Measurements from ENCODE around the gene ZSCAN23. TPM values are rescaled to one million over a fixed set of nuclear protein-coding genes. Genes with fewer than 3 reads are reported as not detected.
"Not testable (repeated sequence)": the region's sequence is repeated elsewhere in the genome, so short reads cannot be mapped to it uniquely, and the experiment has no call there.

ZSCAN23 gene
- total RNA-seq, 1 experiment from 2014 or later, result 2.1 TPM

GRCh38 chr6:28442586-28442985 lies 705 bp downstream of the ZSCAN23 start:
- no peak for DNase-seq (ENCODE audit: low read depth)

GRCh38 chr6:28436404-28436803 lies 6.9 kb downstream of the ZSCAN23 start:
- DNase-seq (ENCODE audit: low read depth), result no peak

GRCh38 chr6:28433119-28433518 lies 10.2 kb downstream of the ZSCAN23 start:
- no peak for DNase-seq (ENCODE audit: low read depth)

- no peak for DNase-seq (ENCODE audit: low read depth)
Measured at GRCh38 chr6:28429781-28430180, 13.5 kb downstream of the ZSCAN23 start.

GRCh38 chr6:28425944-28426541 lies 17.2 kb downstream of the ZSCAN23 start:
- no peak for DNase-seq (ENCODE audit: low read depth)

- no peak for DNase-seq (ENCODE audit: low read depth)
Measured at GRCh38 chr6:28424163-28424562, 19.1 kb downstream of the ZSCAN23 start.

- DNase-seq (ENCODE audit: low read depth), result no peak
Measured at GRCh38 chr6:28423546-28423945, 19.7 kb downstream of the ZSCAN23 start.

- DNase-seq (ENCODE audit: low read depth), result no peak
Measured at GRCh38 chr6:28413681-28414080, 29.6 kb downstream of the ZSCAN23 start.

GRCh38 chr6:28410767-28411166 lies 32.5 kb downstream of the ZSCAN23 start:
- no peak for DNase-seq (ENCODE audit: low read depth)

GRCh38 chr6:28408076-28408802 lies 35.1 kb downstream of the ZSCAN23 start:
- peak; percentile 23 for DNase-seq (ENCODE audit: low read depth)

- no peak for DNase-seq (ENCODE audit: low read depth)
Measured at GRCh38 chr6:28407401-28407800, 35.9 kb downstream of the ZSCAN23 start.

GRCh38 chr6:28403923-28404322 lies 39.4 kb downstream of the ZSCAN23 start:
- DNase-seq (ENCODE audit: low read depth), result not testable (repeated sequence)

GRCh38 chr6:28402197-28402596 lies 41.1 kb downstream of the ZSCAN23 start:
- DNase-seq (ENCODE audit: low read depth), result no peak

GRCh38 chr6:28401172-28401571 lies 42.1 kb downstream of the ZSCAN23 start:
- peak; percentile 49 for DNase-seq (ENCODE audit: low read depth)

- no peak for DNase-seq (ENCODE audit: low read depth)
Measured at GRCh38 chr6:28400122-28400451, 43.2 kb downstream of the ZSCAN23 start.

GRCh38 chr6:28399350-28400121 lies 43.8 kb downstream of the ZSCAN23 start, which contains the start of gene ZSCAN12:
TSS of gene ZSCAN12 (minus strand) at chr6:28399747. CDS start at chr6:28398405, 1,342 bp downstream.
- DNase-seq (ENCODE audit: low read depth), result peak; percentile 88

- DNase-seq (ENCODE audit: low read depth), result no peak
Measured at GRCh38 chr6:28395918-28396317, 47.4 kb downstream of the ZSCAN23 start.

- peak; percentile 14 for DNase-seq (ENCODE audit: low read depth)
Measured at GRCh38 chr6:28393912-28394662, 49.2 kb downstream of the ZSCAN23 start.

GRCh38 chr6:28390688-28391087 lies 52.6 kb downstream of the ZSCAN23 start:
- no peak for DNase-seq (ENCODE audit: low read depth)

- DNase-seq (ENCODE audit: low read depth), result no peak
Measured at GRCh38 chr6:28384143-28384533, 59.2 kb downstream of the ZSCAN23 start.

GRCh38 chr6:28383235-28384142 lies 59.8 kb downstream of the ZSCAN23 start:
- DNase-seq (ENCODE audit: low read depth), result peak; percentile 82

All from LHCN-M2 (cell line).